ENCODE data around the gene PAM. TPM values are rescaled to one million over a fixed set of nuclear protein-coding genes. Genes with fewer than 3 reads are reported as not detected.
A peak's percentile ranks its signal among the peaks of the same experiment; 100 is the strongest.

The PAM gene
- total and polyA plus RNA-seq, 8 donors: 27.4 to 322 (median 93.9) TPM

DNA sequence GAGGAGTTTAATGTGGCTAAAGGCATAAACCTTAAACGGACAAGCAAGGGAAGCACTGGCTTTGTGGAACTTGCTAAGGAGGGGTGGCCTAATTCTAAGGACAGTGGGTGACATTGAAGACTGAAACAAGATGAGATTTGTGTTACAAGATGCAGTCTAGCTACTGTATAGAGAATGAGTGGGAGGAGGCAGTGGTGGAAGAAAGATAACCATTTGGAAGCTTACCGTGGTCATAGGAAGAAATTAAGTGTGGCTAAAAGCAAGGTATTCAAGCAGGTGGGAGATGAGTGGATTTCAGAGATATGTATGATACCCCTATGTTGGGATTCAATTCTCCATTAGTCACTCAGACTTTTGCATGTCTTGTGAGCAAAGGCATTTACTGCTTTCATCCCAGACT, 4.6 kb downstream of the PAM start:
- intact Hi-C loops (cut with DNase I; ENCODE audit: low total_unique reads): no loop called here
- TF ChIP-seq, protein P1, sequence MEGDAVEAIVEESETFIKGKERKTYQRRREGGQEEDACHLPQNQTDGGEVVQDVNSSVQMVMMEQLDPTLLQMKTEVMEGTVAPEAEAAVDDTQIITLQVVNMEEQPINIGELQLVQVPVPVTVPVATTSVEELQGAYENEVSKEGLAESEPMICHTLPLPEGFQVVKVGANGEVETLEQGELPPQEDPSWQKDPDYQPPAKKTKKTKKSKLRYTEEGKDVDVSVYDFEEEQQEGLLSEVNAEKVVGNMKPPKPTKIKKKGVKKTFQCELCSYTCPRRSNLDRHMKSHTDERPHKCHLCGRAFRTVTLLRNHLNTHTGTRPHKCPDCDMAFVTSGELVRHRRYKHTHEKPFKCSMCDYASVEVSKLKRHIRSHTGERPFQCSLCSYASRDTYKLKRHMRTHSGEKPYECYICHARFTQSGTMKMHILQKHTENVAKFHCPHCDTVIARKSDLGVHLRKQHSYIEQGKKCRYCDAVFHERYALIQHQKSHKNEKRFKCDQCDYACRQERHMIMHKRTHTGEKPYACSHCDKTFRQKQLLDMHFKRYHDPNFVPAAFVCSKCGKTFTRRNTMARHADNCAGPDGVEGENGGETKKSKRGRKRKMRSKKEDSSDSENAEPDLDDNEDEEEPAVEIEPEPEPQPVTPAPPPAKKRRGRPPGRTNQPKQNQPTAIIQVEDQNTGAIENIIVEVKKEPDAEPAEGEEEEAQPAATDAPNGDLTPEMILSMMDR (IDR thresholded peaks at IDR 0.05): no peak
- TF ChIP-seq POLR2A (IDR thresholded peaks at IDR 0.05) (no peak), POLR2AphosphoS5 (IDR thresholded peaks at IDR 0.05) (no peak), EP300 (IDR thresholded peaks at IDR 0.05) (no peak)
- Histone ChIP-seq H3K4me1 (peaks cover 10 to 70% (median 37%) of the 10 kb centered on the region in 4 donors), H3K27me3 (no peaks in the 10 kb centered on the region), H3K9me3 (no peaks in the 10 kb centered on the region), H3K4me3 (no peak overlapping the region), H3K36me3 (no peaks in the 10 kb centered on the region), H3K27ac (peak overlapping the region in 1 of 5 donors; percentile 32)
- no peak for DNase-seq
- WGBS, 5 donors: 79 to 85% (median 82%) methylated on average over 2 of the region's 2 CpGs

DNA sequence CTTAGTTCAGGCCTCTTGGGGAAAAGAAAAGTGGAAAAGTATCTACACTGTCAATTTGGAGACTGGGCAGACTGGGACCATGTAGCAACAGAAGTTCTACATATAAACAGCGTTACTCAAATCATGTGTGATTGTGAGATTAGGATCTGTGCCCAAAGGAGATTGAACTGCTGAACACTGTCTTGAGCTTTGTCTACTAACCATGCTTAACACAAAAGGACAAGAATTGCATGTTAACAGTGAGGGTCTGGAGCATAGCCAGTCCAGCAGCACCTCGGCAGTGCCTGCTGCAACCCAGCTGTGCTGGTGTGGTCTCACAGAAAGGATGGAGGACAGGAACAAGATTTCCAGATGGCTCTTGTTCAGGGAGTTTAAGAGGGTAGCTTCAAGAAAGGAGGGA, 5.7 kb downstream of the PAM start:
- no peaks in the 10 kb centered on the region for H3K36me3 ChIP-seq
- H3K27ac ChIP-seq: peak overlapping the region in 2 of 5 donors; percentile 32 to 35
- H3K27me3 ChIP-seq: no peaks in the 10 kb centered on the region
- 28 to 53% (median 43%) methylated on average over 2 of the region's 2 CpGs for WGBS, 5 donors
- no peaks in the 10 kb centered on the region for H3K9me3 ChIP-seq
- peaks cover 8 to 72% (median 35%) of the 10 kb centered on the region in 4 donors for H3K4me1 ChIP-seq
- intact Hi-C loops (cut with DNase I; ENCODE audit: low total_unique reads): no loop called here
- peak in 1 of 2 donors; percentile 38 for DNase-seq
- no peak overlapping the region for H3K4me3 ChIP-seq
- TF ChIP-seq POLR2AphosphoS5 (IDR thresholded peaks at IDR 0.05) (no peak), EP300 (IDR thresholded peaks at IDR 0.05) (no peak), POLR2A (IDR thresholded peaks at IDR 0.05) (no peak)
- TF ChIP-seq, protein P1 (IDR thresholded peaks at IDR 0.05): no peak

DNA sequence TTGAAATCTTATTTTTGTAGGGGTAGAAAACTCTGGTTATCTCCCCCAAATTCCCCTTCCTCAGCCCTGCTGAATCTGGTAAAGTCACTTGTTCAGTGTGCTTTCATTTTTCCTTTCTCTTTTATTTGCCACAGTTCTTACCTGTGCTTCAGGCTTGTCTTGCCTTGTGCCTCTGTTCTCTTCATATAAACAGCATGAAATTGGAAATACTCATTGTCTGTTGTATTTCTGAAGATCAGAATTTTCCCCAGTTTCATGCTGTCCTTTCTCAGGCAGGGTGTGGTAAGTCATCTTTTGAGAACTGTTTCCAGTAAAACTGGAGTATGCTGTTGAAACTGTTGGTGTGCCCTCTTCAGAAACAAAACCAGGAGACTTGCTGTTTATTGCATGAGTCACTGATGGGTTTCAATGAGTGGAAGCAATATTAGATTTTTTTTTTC, 7.0 kb downstream of the PAM start:
- H3K4me1 ChIP-seq: peaks cover 8 to 62% (median 28%) of the 10 kb centered on the region in 4 donors
- H3K27ac ChIP-seq: peak overlapping the region in 2 of 5 donors; percentile 41 to 71
- TF ChIP-seq POLR2AphosphoS5 (IDR thresholded peaks at IDR 0.05) (no peak), EP300 (IDR thresholded peaks at IDR 0.05) (no peak), POLR2A (IDR thresholded peaks at IDR 0.05) (no peak)
- TF ChIP-seq, protein P1 (IDR thresholded peaks at IDR 0.05): no peak

DNA sequence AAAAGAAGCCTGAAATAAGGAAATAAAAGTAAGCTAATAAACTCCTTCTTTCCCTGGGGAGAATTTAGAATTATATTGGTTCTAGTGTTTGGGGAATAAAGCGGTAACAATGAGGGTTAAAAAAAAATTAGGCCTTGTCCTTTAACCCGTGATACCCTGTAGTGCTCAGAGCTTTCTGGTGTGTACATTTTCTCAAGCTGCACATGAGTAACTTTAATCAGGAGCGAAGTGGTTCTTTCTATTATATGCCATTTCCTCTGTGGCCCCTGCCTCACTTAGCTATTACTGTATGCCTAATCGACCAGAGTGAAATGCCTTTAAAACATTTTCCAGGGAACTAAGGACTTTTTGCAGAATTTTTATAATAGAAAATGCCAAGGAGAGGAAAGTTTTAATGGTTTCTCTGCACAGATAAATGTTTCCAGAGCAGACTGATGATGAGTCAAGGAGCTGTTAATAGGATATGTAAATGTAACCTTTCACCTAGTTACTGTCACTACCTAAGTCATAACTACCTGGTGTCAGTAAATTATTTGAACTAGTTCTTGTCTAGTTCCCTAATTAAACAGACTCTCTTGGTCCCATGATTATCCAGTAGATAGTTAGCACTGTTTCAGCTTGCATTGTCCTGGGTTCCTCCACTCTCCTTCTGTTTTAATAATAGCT, 7.6 kb downstream of the PAM start:
- Histone ChIP-seq H3K4me1 (peaks cover 8 to 62% (median 28%) of the 10 kb centered on the region in 4 donors), H3K9me3 (no peaks in the 10 kb centered on the region), H3K4me3 (no peak overlapping the region), H3K36me3 (no peaks in the 10 kb centered on the region), H3K27me3 (no peaks in the 10 kb centered on the region), H3K27ac (peak overlapping the region in 1 of 5 donors; percentile 71)
- no peak for TF ChIP-seq POLR2AphosphoS5 (IDR thresholded peaks at IDR 0.05)
- TF ChIP-seq, protein P1 (IDR thresholded peaks at IDR 0.05): no peak
- no peak for TF ChIP-seq EP300 (IDR thresholded peaks at IDR 0.05)
- WGBS, 5 donors: 63 to 68% (median 65%) methylated on average over 4 of the region's 4 CpGs
- no peak for DNase-seq
- intact Hi-C loops (cut with DNase I; ENCODE audit: low total_unique reads): no loop called here

More for the DNA sequence above, 7.0 kb downstream of the PAM start:
- Histone ChIP-seq H3K27me3 (no peaks in the 10 kb centered on the region), H3K36me3 (no peaks in the 10 kb centered on the region), H3K4me3 (no peak overlapping the region), H3K9me3 (no peaks in the 10 kb centered on the region)
- DNase-seq: no peak
- intact Hi-C loops (cut with DNase I; ENCODE audit: low total_unique reads): no loop called here
